Midbrain (tissue), 1 donor: ENCODE measurements around the gene APP.
"Not testable (repeated sequence)": the region's sequence is repeated elsewhere in the genome, so short reads cannot be mapped to it uniquely, and the experiment has no call there.

Experiments
- DNase-seq: peaks from one replicate; lab custom pipeline; 2025; lab: John Stamatoyannopoulos, UW

The APP gene

DNA sequence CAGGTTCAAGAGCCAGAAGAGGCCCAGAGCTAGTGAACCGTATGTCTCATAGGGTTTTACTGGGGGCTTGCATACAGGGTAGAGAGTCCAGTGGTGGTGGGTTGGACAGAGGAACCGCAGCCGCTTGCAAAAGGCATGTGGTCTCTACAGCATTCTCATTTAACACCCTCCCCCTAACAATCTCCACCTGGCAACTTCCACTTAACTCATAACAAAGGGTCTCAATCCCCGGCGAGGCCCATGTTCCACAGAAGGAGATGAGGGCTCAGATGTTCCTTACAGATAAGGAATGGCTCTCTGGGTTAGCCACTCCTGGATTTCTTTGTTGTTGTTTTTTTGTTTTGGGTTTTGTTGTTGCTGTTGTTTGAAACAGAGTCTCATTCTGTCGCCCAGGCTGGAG lies 106.1 kb downstream of the APP start:
- DNase-seq: no peak

DNA sequence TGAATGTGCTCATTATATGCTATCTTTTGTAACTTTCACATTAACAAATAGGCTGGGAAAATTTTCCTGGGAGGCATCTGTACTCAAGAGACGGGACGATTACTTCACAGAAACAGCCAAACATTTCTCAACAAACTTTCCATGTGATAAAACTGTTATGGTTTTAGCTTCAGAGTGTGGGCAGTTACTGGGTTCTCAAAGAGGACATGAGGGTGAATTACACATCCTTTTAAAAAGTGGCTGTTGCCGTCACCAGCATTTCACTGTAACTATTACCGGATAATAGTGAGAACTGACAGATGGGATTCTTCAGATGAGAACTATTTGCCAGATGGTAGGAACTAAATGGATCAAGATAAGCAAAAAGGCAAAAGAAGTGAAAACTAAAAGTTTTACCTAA lies 109.1 kb downstream of the APP start:
- no peak for DNase-seq

GRCh38 chr21:26060335-26061115 lies 110.0 kb downstream of the APP start:
- no peak for DNase-seq

- DNase-seq: peak; percentile 63
Measured at GRCh38 chr21:26057477-26058170, 112.9 kb downstream of the APP start.

- no peak for DNase-seq
Measured at GRCh38 chr21:26055841-26056264, 114.7 kb downstream of the APP start.

- no peak for DNase-seq
Measured at GRCh38 chr21:26055010-26055409, 115.6 kb downstream of the APP start.

DNA sequence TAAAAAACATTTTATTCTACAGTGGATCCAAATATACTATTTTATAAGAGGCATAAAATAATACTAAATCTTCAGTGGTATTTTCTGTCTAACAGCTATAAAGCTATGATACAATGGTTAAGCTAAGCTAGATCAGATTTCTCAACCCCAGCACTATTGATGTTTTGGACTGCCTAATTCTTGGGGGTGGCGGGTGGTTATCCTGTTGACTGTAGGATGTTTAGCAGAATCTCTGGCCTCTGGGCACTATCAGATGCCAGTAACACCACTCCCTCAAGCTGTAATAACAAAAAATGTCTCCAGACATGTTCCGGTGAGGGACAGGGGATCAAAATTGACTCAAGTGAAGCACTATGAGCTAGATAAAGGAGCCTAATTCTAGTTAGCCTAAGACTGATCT lies 118.5 kb downstream of the APP start:
- DNase-seq: no peak

DNA sequence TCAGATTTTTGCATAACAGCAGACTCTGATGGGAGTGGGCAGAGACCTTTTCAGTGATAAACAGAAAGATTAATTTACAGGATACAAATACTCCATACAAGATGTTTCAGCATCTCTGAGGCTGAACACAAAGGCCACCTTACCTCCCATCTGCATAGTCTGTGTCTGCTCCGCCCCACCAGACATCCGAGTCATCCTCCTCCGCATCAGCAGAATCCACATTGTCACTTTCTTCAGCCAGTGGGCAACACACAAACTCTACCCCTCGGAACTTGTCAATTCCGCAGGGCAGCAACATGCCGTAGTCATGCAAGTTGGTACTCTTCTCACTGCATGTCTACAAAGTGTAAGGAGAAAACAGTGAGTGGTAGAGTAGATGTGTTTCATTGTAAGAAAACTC lies 119.7 kb downstream of the APP start:
- no peak for DNase-seq

DNA sequence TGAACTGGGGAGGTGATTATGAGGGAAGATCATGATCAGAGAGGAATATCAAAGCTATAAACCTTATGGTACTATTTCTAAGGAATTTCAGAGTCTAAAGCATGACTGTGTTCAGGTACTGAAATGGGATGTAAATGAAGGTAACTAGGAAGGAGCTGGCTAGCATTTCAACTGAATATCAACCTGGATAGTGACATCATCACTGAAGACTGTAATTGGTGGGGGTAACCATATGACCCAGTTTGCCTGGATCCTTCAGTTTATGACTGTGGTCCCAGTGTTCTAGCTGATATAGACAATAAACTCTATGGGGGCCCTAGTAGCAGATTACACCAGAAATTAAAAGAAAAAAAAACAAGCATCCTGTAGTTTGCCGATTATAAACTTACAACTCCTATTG lies 120.8 kb downstream of the APP start:
- no peak for DNase-seq

- no peak for DNase-seq
Measured at GRCh38 chr21:26047279-26047967, 123.1 kb downstream of the APP start.

DNA sequence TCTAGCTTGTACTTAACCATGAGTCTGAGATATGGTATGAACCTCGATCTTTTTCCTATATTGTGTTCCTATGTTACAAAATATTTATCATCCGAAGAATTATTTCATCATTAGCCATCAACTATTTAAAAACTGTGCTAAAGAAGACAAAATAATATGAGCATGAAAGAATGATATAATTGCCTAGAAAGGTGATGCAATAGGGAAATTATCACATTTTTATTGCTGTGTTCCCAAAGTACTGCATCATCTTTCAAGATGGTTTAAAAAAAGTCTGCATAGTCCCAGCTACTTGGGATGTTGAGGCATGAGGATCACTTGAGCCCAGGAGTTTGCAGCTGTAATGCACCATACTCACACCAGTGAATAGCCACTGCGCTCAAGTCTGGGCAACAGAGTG lies 126.7 kb downstream of the APP start:
- DNase-seq: no peak

- no peak for DNase-seq
Measured at GRCh38 chr21:26042181-26042876, 128.2 kb downstream of the APP start.

DNA sequence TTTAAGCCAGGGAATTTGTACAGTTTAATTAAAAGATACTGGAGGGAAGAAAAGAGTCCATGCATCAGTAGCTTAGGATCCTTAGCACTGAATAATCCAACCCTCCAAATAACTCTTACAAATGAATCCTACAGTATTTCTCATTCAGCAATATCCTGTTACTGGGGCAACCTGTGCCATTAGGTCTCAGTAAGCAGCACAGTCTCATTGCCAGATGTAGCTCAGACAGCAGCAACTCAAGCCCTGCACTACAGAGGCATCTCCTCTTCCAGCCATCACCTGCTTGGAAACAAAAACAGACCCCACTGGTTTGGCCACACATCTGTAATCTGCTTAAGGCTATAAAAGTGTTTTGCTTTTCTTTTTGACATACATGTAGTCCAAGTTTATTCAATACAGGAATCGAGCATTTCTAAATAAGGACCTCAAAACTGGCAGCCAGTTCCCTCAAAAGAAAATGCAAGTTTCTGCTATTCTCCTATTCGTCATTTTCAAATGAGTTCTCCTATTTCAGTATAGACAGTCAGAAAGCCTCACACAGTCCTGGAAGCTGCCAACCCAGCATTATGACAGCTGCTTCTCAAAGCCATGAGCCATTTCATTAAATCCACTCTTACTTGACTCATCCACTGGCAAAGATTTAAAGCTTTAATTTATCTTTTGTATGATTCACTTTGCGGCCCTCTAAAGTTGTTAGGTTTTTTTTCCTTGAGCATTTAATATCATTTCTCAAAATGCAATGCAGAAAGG lies 129.0 kb downstream of the APP start:
- DNase-seq: no peak

DNA sequence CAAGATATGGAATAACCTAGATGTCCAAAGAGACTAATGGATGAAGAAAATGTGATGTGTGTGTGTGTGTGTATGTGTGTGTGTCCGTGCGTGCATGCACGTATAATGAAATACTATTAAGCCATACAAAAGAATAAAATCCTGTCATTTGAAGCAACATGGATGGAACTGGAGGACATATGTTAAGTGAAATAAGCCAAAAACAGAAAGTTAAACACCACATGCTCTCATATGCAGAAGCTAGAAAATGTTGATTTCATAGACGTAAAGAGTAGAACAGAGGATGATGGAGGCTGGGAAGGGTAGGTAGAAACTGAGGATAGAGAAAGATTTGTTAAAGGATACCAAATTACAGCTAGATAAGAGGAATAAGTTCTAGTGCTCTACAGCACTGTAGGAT lies 133.7 kb downstream of the APP start:
- DNase-seq: no peak

GRCh38 chr21:26032263-26032662 lies 138.3 kb downstream of the APP start:
- no peak for DNase-seq

DNA sequence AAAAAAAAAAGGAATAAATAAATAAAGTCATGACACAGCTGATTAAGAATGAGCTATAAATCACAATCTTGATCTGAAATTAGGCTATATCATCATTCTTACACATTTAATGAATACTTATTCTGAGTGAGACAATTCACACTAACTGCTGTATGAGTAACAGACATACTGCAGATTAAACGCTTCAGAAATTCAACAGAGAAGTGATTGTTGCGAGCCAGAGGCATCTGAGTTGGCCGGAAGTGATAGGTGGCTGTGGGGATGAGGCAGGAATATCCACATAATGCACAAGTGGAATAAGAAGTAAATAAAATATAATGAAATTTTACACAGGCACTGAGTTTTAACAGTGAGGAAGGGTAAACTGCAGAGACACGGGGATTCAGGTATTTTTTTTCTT lies 142.4 kb downstream of the APP start:
- no peak for DNase-seq

DNA sequence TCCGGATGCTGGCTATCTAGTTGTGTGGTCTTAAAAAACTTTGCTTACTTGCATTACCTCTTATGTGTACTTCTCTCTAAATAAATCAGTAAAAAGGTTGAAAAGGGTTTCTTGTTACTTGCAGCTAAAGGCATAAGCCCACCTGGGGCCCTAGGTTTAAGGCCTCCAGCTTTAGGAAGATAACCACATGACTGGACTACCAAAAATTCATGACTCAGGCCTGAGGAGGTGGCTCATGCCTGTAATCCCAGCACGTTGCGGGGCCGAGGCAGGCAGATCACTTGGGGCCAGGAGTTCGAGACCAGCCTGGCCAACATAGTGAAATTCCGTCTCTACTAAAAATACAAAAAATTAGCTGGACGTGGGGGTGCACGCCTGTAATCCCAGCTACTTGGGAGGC lies 142.9 kb downstream of the APP start:
- DNase-seq: no peak

DNA sequence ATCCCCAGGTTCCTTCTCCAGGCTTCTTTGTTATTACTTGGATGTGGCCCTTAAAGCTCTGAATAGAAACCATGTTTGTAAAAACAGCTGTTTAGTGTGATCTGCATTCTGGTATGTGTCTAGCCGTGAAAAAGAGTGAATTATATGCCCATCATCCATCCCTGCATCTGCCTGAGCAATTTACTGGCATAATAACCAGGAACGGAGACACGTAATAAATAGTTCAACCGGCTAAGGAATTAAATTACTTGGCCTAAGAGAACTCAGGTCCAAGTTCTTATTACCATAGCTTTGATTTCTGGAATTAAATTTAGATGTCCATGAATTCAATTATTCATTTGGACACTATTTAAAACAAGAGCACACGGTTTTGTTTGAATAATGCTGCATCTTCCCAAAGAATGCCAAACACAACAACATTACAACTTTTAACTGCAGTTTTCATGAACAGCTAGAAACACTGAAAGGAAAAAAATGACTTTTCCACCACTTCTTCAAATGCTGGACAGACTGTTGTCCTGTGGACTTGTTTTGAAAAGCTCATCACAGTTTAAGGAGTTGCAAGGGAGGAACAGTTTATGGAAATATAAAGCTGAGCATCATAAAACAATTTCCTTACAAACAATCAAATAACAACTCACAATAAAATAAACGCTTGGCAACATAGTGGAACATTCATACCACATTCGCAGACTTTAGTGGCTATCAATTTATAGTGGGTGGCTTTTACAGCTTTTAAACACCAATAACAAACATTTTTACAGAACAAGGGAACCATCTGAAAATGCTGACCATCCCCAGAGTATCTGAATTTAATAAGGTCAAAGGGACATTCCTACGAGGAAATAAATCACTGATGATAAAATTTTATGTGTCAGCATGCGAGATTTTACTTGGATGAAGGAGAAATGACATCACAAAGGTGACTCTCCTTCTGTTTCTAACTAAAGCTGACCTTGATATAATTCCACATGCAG lies 144.7 kb downstream of the APP start:
- DNase-seq: no peak

- not testable (repeated sequence) for DNase-seq
Measured at GRCh38 chr21:26023406-26023805, 147.2 kb downstream of the APP start.

DNA sequence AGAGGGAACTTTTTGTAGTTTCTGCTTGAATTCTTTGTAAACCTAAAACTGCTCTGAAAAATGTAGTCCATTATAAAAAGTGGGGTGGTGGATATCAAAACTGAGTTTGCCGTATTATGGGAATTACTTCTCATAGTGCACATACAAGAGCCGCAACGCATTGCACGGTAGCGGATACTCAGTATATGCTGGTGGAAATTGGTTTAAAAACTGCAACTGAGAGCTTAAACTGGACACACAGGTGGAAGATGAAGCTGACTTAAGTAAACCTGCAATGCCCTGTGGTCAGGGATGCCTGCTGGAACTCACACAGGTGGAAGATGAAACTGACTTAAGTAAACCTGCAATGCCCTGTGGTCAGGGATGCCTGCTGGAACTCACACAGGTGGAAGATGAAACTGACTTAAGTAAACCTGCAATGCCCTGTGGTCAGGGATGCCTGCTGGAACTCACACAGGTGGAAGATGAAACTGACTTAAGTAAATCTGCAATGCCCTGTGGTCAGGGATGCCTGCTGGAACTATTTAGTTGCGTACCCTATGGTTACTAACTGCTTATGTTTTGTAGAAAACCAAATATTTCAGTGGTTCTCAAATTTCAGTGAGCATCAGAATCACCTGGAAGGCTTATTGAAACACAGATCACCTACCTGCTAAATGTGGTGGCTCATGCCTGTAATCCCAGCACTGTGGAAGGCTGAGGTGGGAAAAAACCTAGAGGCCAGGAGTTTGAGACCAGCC lies 147.8 kb downstream of the APP start:
- not testable (repeated sequence) for DNase-seq
